NOMO-1 treated with dmso at 0.1 percent for 144 hours (cell line): ENCODE data around the gene NFIL3.

Experiments used
- DNase-seq: peaks from one replicate; lab custom pipeline; 2025; ENCODE audit not compliant: unreplicated experiment; lab: John Stamatoyannopoulos, UW

NFIL3 gene

DNA sequence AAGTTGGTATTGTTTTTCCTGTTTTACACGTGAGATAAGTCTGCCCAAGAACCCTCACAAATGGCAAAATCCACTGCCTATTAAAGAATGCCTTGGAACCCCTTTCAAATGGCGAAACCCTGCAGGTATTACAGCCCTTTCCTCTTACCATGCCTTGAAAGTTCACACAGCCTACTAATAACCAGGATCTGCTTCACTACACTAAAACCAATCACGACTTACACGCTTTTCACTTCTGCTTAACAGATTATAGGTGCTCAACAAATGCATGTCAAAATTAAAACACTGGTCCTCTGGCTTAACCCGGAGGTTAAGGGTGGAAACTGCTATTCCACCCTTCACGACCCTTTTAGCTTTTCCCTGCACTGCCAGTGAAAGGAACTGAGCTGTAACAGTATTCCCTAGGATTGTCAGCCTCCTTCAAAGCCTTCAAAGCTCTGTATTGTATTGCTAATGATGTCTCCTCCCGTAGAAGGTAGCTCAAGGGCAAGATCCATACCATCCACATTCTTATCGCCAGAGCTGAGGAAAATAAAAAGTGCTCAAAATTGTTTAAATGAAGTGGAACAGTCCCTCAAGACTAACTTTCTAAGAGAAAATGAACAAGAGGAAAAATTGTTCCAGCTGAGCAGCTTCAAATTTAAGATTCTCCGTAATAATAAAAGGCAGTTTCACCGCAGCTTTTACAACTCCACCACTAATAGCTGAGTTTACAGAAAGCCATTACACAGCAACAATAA, 62.9 kb downstream of the NFIL3 start:
- no peak for DNase-seq

DNA sequence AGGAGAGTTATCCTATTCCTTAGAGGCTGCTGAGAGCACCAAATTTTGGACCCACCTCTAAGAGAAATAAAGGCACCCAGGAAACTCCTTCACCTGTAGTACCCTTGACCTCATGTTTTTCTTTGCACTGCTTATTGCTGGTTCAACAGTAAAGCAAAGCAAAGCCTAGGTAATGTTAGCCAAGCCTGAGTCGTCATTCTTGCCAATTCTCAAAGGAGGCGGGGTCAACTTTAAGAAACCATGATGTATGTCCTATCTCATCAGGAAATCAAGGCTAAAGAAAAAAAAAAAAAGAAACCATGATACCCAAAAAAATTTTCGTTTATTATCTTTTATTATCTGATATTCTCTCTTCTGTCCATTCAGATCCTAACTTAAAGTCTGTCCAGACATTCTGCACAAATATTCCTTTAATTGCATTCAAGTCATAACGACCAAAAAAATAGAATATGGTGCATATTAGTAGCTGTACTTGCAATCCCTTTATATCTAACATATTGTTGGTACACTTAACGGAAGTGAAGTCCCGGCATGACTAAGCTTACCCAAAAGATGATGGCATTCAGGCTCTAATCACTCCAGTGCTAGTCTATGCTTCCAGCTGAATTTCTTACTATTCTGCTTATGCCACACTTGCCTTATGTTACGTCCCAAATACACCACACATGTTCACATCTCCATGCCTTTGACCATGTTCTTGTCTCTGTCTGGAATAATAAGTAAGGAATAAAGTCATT, 63.7 kb downstream of the NFIL3 start:
- DNase-seq: no peak

DNA sequence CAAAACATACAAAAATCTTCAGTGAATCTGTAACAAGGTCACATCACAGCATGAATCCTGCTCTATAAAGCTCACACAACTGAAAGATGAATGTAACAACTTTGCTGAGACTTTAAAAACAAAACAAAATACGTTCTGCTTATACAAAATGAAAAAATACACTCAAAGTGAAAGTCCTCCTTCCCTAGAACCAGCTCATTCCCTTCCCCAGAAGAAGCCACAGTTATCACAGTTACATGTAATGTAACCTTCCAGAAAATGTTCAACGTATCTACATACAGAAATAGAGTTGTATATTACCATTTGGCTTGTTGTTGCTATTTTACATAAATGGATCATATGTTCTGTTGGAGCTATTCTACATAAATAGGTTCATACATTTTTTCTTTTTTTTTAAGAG, 64.5 kb downstream of the NFIL3 start:
- DNase-seq: no peak
